ENCODE data around the gene LMOD2.

LMOD2 gene

GRCh38 chr7:123682690-123683089 lies 27.0 kb downstream of the LMOD2 start:
- peak; percentile 22 for DNase-seq (ENCODE audit: low spot score)
- TF ChIP-seq, protein P1, sequence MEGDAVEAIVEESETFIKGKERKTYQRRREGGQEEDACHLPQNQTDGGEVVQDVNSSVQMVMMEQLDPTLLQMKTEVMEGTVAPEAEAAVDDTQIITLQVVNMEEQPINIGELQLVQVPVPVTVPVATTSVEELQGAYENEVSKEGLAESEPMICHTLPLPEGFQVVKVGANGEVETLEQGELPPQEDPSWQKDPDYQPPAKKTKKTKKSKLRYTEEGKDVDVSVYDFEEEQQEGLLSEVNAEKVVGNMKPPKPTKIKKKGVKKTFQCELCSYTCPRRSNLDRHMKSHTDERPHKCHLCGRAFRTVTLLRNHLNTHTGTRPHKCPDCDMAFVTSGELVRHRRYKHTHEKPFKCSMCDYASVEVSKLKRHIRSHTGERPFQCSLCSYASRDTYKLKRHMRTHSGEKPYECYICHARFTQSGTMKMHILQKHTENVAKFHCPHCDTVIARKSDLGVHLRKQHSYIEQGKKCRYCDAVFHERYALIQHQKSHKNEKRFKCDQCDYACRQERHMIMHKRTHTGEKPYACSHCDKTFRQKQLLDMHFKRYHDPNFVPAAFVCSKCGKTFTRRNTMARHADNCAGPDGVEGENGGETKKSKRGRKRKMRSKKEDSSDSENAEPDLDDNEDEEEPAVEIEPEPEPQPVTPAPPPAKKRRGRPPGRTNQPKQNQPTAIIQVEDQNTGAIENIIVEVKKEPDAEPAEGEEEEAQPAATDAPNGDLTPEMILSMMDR (IDR thresholded peaks at IDR 0.05; ENCODE audit: extremely low read depth, missing control alignments) = no peak

GRCh38 chr7:123687161-123687560 lies 31.5 kb downstream of the LMOD2 start:
- no peak for DNase-seq (ENCODE audit: low spot score)
- TF ChIP-seq, protein P1 (IDR thresholded peaks at IDR 0.05; ENCODE audit: extremely low read depth, missing control alignments) = no peak

GRCh38 chr7:123687727-123688126 lies 32.1 kb downstream of the LMOD2 start:
- TF ChIP-seq, protein P1 (IDR thresholded peaks at IDR 0.05; ENCODE audit: extremely low read depth, missing control alignments) = no peak
- DNase-seq (ENCODE audit: low spot score) = no peak

DNA sequence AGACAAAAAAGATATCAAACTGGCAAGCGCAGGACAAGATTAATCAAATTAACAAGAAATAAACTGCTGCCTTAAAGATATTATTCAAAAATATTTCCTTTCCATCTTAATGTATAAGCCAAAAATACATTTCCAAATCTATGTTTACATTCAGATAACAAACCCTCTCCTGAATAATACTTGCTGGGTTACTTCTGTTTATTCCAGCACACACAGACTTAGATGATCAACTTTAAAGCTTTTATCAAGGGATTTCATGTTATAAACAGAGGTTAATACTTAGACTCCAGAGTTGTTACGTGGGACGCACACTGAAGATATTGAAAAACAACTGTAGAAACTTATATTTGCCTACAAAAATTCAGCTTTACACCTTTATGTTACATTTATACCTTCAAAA lies 33.6 kb downstream of the LMOD2 start:
- DNase-seq (ENCODE audit: low spot score) = no peak
- TF ChIP-seq, protein P1 (IDR thresholded peaks at IDR 0.05; ENCODE audit: extremely low read depth, missing control alignments) = no peak

DNA sequence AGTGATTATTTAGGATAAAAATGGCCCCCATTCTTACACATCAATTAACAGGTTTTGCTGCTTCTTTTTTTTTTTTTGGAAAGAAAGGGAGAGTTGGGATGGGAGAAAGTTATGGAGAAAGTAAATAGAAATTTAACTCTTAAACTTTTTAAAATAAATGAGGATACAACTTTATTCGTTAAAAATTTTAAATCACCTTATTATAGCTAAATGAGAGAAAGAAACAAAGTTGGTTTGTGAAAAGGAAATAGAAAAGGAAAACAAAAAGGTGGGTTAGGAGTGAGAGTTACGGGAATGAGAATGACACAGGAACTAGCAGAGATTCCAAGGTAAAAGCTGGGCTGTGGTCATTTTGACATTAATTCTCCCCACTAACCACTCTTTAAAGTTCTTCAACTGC lies 34.9 kb downstream of the LMOD2 start:
- TF ChIP-seq, protein P1 (IDR thresholded peaks at IDR 0.05; ENCODE audit: extremely low read depth, missing control alignments) = no peak
- DNase-seq (ENCODE audit: low spot score) = no peak

DNA sequence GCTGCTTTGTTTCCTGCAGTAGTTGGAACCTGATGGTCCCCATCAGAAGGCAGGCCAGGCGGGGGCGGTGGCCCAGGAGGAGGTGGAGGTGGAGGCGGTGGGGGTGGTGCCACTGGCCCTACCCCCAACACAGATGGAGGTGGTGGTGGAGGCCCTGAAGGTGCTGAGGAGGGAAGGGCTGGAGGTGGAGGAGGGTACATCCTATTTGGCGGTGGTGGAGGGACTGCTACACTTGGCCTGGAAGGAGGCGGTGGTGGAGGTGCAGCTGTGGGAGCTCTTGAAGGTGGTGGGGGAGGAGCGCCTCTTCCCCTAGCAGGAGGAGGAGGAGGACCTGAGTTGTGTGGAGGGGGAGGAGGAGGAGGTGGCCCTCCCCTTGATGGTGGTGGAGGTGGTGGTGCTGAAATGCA lies 36.8 kb downstream of the LMOD2 start:
- no peak for DNase-seq (ENCODE audit: low spot score)
- TF ChIP-seq, protein P1 (IDR thresholded peaks at IDR 0.05; ENCODE audit: extremely low read depth, missing control alignments) = no peak

GRCh38 chr7:123695944-123696677 lies 40.4 kb downstream of the LMOD2 start:
- TF ChIP-seq, protein P1 (IDR thresholded peaks at IDR 0.05; ENCODE audit: extremely low read depth, missing control alignments) = no peak
- no peak for DNase-seq (ENCODE audit: low spot score)
